ENCODE data around the gene MARK4.
"Not testable (repeated sequence)": the region's sequence is repeated elsewhere in the genome, so short reads cannot be mapped to it uniquely, and the experiment has no call there.

The MARK4 gene

DNA sequence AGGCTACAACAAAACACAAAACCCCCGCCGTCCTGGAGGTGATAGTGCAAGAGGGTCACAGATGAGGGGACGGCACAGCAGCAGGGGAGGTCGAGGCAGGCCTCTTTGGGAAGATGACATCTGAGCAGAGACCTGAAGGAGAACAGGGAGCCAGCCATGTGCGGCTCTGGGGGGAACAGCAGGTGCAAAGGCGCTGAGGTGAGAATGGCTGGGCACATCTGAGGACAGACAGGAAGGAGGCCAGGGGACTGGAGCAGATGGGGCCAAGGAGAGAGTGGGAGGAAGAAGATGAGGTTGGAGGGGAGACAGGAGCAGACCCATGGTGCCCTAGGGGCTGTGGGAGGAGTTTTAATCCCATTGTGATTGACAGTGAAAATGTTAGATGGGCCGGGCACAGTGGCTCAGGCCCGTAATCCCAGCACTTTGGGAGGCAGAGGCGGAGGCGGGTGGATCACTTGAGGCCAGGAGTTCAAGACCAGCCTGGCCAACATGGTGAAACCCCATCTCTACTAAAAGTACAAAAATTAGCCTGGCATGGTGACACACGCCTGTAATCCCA is 73.4 kb downstream of the MARK4 start:
- H3K4me3 ChIP-seq (ENCODE audit: low read depth, low read length): no peak overlapping the region
- DNase-seq (ENCODE audit: low read depth): no peak

DNA sequence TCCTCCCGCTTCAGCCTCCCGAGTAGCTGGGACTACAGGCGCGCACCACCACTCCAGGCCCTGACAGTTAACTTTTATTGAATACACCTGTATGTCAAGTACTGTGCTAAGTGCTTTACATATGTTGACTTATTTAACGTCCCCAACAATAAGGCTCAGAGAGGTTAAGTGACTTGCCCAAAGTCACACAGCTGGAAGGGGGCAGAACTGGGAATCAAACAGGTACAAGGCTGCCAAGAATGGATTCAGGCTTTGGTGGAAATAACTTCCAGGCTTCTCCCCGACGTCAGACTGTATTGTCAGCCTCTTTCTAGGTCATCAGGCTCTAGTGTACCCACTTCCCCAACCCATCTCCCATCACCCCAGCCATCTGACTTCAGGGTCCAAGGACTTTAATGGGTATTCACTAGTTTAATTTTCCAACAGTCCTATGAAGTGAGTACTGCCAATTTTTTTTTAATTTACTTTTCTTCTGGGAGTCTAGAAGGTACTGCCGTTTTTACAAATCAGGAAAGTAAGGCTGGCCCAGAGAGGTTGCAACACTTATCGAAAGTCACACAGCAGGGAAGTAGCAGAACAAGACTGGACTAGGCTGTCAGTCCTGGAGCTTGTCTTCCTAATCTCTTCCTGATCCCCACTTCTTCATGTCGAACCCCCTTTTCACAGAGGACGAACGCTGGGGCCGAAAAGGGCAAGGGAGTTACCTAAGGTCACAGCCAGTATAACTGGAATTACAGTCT is 76.5 kb downstream of the MARK4 start:
- H3K4me3 ChIP-seq (ENCODE audit: low read depth, low read length): no peak overlapping the region
- no peak for DNase-seq (ENCODE audit: low read depth)

DNA sequence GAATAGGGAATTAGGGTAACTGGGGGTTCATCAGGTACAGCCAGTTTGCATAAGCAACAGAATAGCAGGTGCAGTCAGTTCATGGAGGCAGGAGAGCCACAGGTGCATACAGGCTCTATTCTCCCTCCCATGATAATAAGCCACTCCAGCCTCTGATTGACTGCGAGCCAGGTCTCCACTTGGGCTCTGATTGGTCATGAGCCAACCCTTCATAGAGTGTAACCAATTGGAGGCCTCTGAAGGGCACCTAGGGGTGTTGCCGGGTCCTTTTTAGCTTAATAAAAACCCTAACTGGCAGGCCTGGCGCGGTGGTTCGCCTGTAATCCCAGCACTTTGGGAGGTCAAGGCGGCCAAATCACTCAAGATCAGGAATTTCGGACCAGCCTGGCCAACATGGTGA is 80.3 kb downstream of the MARK4 start:
- no peak for DNase-seq (ENCODE audit: low read depth)
- no peak overlapping the region for H3K4me3 ChIP-seq (ENCODE audit: low read depth, low read length)

- no peak for DNase-seq (ENCODE audit: low read depth)
- H3K4me3 ChIP-seq (ENCODE audit: low read depth, low read length): no peak overlapping the region
These were observed 82.7 kb downstream of the MARK4 start for GRCh38 chr19:45333609-45334303.

DNA sequence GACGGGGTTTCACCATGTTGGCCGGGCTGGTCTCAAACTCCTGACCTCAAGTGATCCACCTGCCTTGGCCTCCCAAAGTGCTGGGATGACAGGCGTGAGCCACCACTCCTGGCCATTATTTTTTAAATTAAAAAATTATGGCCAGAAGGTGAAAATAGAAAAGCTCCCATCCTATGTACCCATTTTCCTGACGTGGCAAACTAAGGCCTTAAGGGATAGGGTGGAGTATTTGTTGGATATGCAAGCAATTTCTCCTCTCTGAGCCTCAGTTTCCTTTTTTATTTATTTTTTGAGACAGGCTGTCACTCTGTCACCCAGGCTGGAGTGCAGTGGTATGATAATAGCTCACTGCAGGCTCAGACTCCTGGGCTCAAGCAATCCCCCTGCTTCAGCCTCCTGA is 83.8 kb downstream of the MARK4 start:
- DNase-seq (ENCODE audit: low read depth); H3K4me3 ChIP-seq (ENCODE audit: low read depth, low read length): not testable (repeated sequence)

DNA sequence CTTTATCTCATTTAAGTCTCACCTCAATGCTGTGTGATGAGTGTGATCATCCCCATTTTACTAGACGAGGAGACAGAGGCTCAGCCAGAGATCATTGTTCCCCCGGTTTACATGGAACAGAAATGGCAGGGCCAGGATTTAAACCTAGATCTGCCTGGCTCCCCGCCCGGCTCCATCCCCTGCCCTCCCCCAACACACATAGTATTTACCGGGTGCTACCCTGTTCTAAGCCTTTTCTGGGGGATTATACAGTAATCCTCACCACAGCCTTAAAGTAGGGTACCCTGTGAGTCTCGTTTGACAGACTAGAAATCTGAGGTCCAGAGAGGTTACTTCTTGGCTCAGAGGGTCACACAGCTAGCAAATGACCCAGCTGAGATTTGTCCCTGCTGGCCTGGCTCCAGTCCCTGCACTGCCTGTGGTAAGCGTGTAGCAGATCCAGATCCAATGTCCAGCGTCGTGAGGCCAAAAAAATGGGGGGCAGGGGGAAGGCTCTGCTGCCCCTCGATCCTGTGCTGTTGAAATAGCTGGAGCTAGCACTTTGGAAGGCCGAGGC is 85.7 kb downstream of the MARK4 start:
- no peak for DNase-seq (ENCODE audit: low read depth)
- no peak overlapping the region for H3K4me3 ChIP-seq (ENCODE audit: low read depth, low read length)

- DNase-seq (ENCODE audit: low read depth): no peak
- no peak overlapping the region for H3K4me3 ChIP-seq (ENCODE audit: low read depth, low read length)
These were observed 88.6 kb downstream of the MARK4 start for GRCh38 chr19:45339629-45340028.

- peak within 1 kb of the TSS; percentile 29 for H3K4me3 ChIP-seq (ENCODE audit: low read depth, low read length)
- DNase-seq (ENCODE audit: low read depth): no peak
These were observed 89.3 kb downstream of the MARK4 start, which contains the start of gene KLC3 for GRCh38 chr19:45340232-45340898. KLC3 (plus strand) TSS chr19:45340750; CDS start chr19:45345542, 4,792 bp downstream.

DNA sequence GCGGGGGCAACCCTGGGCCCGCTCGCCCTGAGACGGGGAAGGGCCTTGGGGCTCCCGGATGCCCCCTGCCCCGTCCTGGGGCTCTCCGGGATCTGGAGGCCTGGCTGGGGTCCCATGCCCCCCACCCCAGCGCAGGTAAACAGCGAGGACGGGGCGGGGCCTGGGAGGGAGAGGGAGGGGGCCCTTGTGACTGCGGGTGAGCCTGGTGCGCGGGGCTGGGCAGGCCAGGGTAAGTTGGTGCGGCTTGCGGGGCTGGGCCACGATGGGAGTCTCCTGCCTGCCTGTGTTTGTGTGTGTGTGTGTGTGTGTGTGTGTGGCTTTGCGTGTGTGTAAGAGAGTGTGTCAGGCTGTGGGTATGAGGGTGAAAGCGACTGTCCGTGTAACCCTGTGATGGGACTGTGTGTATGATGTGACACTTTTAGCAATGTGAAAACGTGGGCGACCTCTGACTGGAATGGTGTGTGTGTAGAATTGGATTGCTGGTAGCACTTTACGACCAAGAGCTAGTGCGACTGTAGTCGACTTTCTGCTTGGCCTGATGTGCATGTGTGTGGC is 89.9 kb downstream of the MARK4 start:
- no peak for DNase-seq (ENCODE audit: low read depth)
- H3K4me3 ChIP-seq (ENCODE audit: low read depth, low read length): peak overlapping the region; percentile 29

GRCh38 chr19:45342911-45343310 is 91.8 kb downstream of the MARK4 start:
- no peak for DNase-seq (ENCODE audit: low read depth)
- no peak overlapping the region for H3K4me3 ChIP-seq (ENCODE audit: low read depth, low read length)

GRCh38 chr19:45344621-45345505 is 93.8 kb downstream of the MARK4 start:
- H3K4me3 ChIP-seq (ENCODE audit: low read depth, low read length): no peak overlapping the region
- DNase-seq (ENCODE audit: low read depth): no peak

- DNase-seq (ENCODE audit: low read depth): no peak
These were observed 94.4 kb downstream of the MARK4 start for GRCh38 chr19:45345506-45345860.

GRCh38 chr19:45346449-45346848 is 95.4 kb downstream of the MARK4 start:
- no peak overlapping the region for H3K4me3 ChIP-seq (ENCODE audit: low read depth, low read length)
- no peak for DNase-seq (ENCODE audit: low read depth)

More at GRCh38 chr19:45345506-45345860, 94.4 kb downstream of the MARK4 start:
- no peak overlapping the region for H3K4me3 ChIP-seq (ENCODE audit: low read depth, low read length)

DNA sequence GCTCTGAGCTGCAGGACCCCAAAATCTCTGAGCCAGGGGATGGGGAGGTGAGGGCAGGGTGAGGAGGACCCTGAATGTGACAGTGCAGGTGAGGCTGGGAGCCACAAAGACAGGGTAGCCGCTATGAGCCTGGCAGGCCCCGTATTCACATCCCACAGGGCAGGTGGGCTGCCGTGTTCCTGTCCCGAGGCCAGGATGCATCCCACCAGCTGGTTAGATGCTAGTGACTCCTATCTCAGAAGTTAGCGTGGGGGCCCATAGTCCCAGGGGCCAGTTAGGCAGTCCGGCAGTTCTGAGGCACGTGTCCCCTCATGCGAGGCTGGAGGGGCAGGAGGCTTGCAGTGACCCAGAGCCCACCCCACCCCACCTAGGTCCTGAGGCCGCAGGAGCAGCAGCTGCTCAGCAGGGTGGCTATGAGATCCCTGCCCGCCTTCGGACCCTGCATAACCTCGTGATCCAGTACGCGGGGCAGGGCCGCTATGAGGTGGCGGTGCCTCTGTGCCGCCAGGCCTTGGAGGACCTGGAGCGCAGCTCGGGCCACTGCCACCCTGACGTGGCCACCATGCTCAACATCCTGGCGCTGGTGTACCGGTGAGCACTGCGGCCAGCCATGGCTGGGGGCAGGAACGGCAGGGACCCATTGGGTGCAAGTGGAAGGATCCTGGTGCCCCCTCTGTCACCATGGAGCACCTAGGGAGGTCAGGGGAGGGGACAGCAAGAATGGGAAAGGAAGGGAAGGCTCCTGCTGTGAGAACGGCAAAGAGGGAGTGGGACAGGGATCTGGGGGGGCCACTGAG is 96.7 kb downstream of the MARK4 start:
- DNase-seq (ENCODE audit: low read depth): no peak
- no peak overlapping the region for H3K4me3 ChIP-seq (ENCODE audit: low read depth, low read length)

DNA sequence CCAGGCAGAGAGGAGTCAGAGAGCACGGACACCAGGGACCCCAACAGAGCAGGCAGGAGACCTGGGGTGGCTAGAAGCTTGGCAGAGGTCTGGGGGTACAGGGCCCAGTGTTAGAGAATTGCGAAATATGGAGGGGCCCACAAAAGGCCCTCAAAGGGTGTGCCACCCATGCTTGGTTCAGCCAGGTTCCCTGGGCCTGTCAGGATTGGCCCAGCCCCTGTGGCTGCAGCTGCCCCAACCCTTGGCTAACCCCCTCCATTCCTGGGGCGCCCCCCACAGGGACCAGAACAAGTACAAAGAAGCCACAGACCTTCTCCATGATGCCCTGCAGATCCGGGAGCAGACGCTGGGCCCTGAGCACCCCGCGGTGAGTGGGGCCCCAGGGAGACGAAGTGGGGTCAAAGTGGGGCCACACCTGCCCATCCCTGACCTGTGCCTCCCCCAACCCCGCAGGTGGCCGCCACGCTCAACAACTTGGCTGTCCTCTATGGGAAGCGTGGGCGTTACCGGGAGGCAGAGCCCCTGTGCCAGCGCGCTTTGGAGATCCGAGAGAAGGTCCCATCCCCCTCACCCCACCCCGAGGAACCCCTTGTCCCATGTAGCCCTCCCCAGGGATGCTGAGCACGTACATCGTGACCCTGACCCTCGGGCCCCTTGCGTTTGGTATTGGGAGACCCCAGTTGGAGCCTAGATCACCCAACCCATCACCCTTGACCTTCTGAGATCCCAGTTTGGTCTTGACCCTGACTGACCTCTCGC is 97.5 kb downstream of the MARK4 start:
- no peak for DNase-seq (ENCODE audit: low read depth)
- H3K4me3 ChIP-seq (ENCODE audit: low read depth, low read length): no peak overlapping the region

DNA sequence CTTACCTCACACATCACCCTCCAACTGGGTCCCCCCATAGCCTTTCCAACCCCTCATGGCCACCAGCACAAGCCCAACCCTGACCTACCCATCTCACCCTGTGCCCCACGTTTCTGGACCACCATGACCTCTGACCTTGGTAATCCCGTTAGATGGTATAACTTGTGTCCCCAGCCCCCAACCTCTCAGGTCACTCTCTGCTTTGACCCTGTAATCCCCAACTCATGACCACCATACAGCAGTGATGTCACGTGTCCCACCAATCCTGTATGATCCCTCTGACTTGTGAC is 98.0 kb downstream of the MARK4 start:
- no peak for DNase-seq (ENCODE audit: low read depth)
- H3K4me3 ChIP-seq (ENCODE audit: low read depth, low read length): no peak overlapping the region

DNA sequence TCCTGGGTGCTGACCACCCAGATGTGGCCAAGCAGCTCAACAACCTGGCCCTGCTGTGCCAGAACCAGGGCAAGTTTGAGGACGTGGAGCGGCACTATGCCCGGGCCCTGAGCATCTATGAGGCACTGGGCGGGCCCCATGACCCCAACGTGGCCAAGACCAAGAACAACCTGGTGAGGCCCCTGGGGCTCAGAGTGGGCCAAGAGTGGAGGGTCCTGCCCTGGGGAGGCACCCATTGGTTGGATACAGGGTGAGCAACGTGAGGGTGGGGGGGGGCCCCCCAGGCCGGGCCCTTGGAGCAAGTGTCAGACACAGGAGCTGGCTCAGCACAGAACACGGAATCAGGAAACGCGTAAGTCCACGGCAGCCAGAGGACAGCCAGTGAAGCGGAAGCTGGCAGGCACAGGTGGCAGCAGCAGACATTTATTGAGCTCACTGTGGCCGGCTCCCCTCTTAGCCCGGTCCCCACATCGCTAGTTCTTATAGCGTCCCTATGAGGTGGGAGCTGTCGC is 98.4 kb downstream of the MARK4 start:
- H3K4me3 ChIP-seq (ENCODE audit: low read depth, low read length): no peak overlapping the region
- no peak for DNase-seq (ENCODE audit: low read depth)
